Mucosa of stomach (tissue), 1 donor: ENCODE results near the gene LILRA1.
"Not testable (repeated sequence)": the region's sequence is repeated elsewhere in the genome, so short reads cannot be mapped to it uniquely, and the experiment has no call there.

Experiments used
- H3K27me3 ChIP-seq: one replicate; pipeline ENCODE4 v1.7.0; 2013; ENCODE audit warnings: mild to moderate bottlenecking, low read length; ENCODE audit not compliant: control insufficient read depth, insufficient read depth
- H3K36me3 ChIP-seq: one replicate; pipeline ENCODE4 v1.7.0; 2013; ENCODE audit warnings: low read length; ENCODE audit not compliant: control insufficient read depth, insufficient read depth
- H3K4me1 ChIP-seq: one replicate; pipeline ENCODE4 v1.7.0; 2013; ENCODE audit warnings: mild to moderate bottlenecking, low read length; ENCODE audit not compliant: control insufficient read depth, insufficient read depth
- H3K4me3 ChIP-seq: one replicate; pipeline ENCODE4 v1.7.0; 2013; ENCODE audit warnings: low read length
- H3K9ac ChIP-seq: one replicate; pipeline ENCODE4 v1.7.0; 2013; ENCODE audit warnings: mild to moderate bottlenecking, low read length, moderate library complexity
- H3K9me3 ChIP-seq: one replicate; pipeline ENCODE4 v1.7.0; 2013; ENCODE audit warnings: mild to moderate bottlenecking, low read length, moderate library complexity; ENCODE audit not compliant: control insufficient read depth
- donor health status: Pancreatic carcinoma.

The LILRA1 gene

GRCh38 chr19:54614726-54615125 lies 21.3 kb downstream of the LILRA1 start:
- Histone ChIP-seq H3K9me3 (no peaks in the 10 kb centered on the region), H3K36me3 (no peaks in the 10 kb centered on the region), H3K27me3 (no peaks in the 10 kb centered on the region), H3K9ac (no peak overlapping the region), H3K4me1 (no peaks in the 10 kb centered on the region), H3K4me3 (no peak overlapping the region)

GRCh38 chr19:54616057-54616456 lies 22.6 kb downstream of the LILRA1 start:
- H3K4me1 ChIP-seq: no peaks in the 10 kb centered on the region
- H3K9ac ChIP-seq: no peak overlapping the region
- no peak overlapping the region for H3K4me3 ChIP-seq
- no peaks in the 10 kb centered on the region for H3K27me3 ChIP-seq
- H3K9me3 ChIP-seq: no peaks in the 10 kb centered on the region
- H3K36me3 ChIP-seq: no peaks in the 10 kb centered on the region

- Histone ChIP-seq H3K9me3 (no peaks in the 10 kb centered on the region), H3K4me3 (no peak overlapping the region), H3K27me3 (no peaks in the 10 kb centered on the region), H3K9ac (no peak overlapping the region), H3K4me1 (no peaks in the 10 kb centered on the region), H3K36me3 (no peaks in the 10 kb centered on the region)
Measured at GRCh38 chr19:54616821-54617560, 23.6 kb downstream of the LILRA1 start.

- Histone ChIP-seq H3K27me3 (no peaks in the 10 kb centered on the region), H3K9me3 (no peaks in the 10 kb centered on the region), H3K9ac (no peak overlapping the region), H3K36me3 (no peaks in the 10 kb centered on the region), H3K4me3 (no peak overlapping the region), H3K4me1 (no peaks in the 10 kb centered on the region)
Measured at GRCh38 chr19:54620464-54620863, 27.0 kb downstream of the LILRA1 start.

GRCh38 chr19:54622431-54622830 lies 29.0 kb downstream of the LILRA1 start:
- Histone ChIP-seq H3K27me3 (no peaks in the 10 kb centered on the region), H3K4me3 (no peak overlapping the region), H3K9ac (no peak overlapping the region), H3K4me1 (peaks cover under 1% of the 10 kb centered on the region), H3K9me3 (no peaks in the 10 kb centered on the region), H3K36me3 (no peaks in the 10 kb centered on the region)

GRCh38 chr19:54624234-54624633 lies 30.8 kb downstream of the LILRA1 start:
- H3K4me3 ChIP-seq, H3K9ac ChIP-seq, H3K27me3 ChIP-seq, H3K9me3 ChIP-seq, H3K36me3 ChIP-seq: not testable (repeated sequence)
- peaks cover 17% of the 10 kb centered on the region for H3K4me1 ChIP-seq

GRCh38 chr19:54624934-54625730 lies 31.7 kb downstream of the LILRA1 start:
- H3K27me3 ChIP-seq, H3K9ac ChIP-seq, H3K36me3 ChIP-seq, H3K4me3 ChIP-seq, H3K9me3 ChIP-seq: not testable (repeated sequence)
- H3K4me1 ChIP-seq: peaks cover 17% of the 10 kb centered on the region

GRCh38 chr19:54626757-54627156 lies 33.3 kb downstream of the LILRA1 start:
- Histone ChIP-seq H3K36me3 (no peaks in the 10 kb centered on the region), H3K9me3 (no peaks in the 10 kb centered on the region), H3K9ac (no peak overlapping the region), H3K4me1 (peaks cover 17% of the 10 kb centered on the region), H3K27me3 (no peaks in the 10 kb centered on the region), H3K4me3 (no peak overlapping the region)

- not testable (repeated sequence) for H3K4me3 ChIP-seq, H3K9ac ChIP-seq, H3K36me3 ChIP-seq, H3K27me3 ChIP-seq, H3K9me3 ChIP-seq
- H3K4me1 ChIP-seq: peaks cover 17% of the 10 kb centered on the region
Measured at GRCh38 chr19:54627912-54628311, 34.5 kb downstream of the LILRA1 start.

- H3K27me3 ChIP-seq, H3K9me3 ChIP-seq, H3K36me3 ChIP-seq, H3K4me3 ChIP-seq, H3K9ac ChIP-seq: not testable (repeated sequence)
- H3K4me1 ChIP-seq: peaks cover 17% of the 10 kb centered on the region
Measured at GRCh38 chr19:54630262-54630661, 36.8 kb downstream of the LILRA1 start, which contains the start of gene LILRB1. Gene LILRB1 (plus strand): TSS chr19:54630484. CDS start chr19:54631074, 590 bp downstream.

- Histone ChIP-seq H3K4me1 (peaks cover 17% of the 10 kb centered on the region), H3K4me3 (no peak overlapping the region), H3K36me3 (no peaks in the 10 kb centered on the region), H3K9ac (no peak overlapping the region), H3K27me3 (no peaks in the 10 kb centered on the region), H3K9me3 (no peaks in the 10 kb centered on the region)
Measured at GRCh38 chr19:54630782-54631181, 37.4 kb downstream of the LILRA1 start.

- peaks cover 17% of the 10 kb centered on the region for H3K4me1 ChIP-seq
- H3K9ac ChIP-seq, H3K9me3 ChIP-seq, H3K27me3 ChIP-seq, H3K36me3 ChIP-seq, H3K4me3 ChIP-seq: not testable (repeated sequence)
Measured at GRCh38 chr19:54631489-54632337, 38.3 kb downstream of the LILRA1 start.
